Suppressor macrophage (primary cell): ENCODE results near the gene CNEP1R1.

Source experiments
- DNase-seq, 4 experiments: peaks; one replicate each; pipeline ENCODE4 v3.0.0-alpha.2; 2020 to 2022

Gene CNEP1R1

DNA sequence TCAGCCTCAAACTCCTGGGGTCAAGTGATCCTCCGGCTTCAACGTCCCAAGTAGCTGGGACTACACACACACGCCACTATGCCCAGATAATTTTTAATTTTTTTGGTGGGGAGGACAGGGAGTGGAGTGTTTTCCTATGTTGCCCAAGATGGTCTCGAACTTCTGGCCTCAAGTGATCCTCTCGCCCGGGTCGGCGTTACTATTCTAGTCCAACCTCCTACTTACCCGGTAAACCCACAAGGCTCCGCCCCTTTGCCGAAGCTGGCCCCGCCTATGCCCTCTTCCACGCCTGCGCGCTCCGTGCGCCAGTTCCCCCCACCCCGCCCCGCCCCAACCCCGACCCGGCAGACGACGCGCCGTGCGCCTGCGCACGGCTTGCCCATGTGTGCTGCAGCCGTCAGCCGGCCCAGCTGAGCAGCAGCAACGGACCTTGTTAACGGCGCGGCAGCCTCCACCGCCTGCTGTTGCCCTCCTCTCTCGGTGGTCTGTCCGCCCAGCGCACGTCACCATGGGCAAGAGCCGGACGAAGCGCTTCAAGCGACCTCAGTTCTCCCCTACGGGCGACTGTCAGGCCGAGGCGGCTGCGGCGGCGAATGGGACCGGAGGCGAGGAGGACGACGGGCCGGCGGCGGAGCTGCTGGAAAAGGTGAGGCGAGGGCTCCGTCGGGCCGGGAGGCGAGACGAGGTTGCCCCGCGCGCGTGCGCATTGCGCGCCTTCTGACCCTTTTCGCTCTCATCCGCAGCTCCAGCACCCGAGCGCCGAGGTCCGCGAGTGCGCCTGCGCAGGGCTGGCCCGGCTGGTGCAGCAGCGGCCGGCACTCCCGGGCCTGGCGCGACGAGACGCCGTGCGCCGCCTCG, 40.8 kb downstream of the CNEP1R1 start, which contains the start of gene HEATR3:
HEATR3 (plus strand) TSS at position 347 of the 858 bp plus-strand sequence; CDS start at position 509, 162 bp downstream.
- DNase-seq, result peak; percentile 96 to 99 (median 98)

DNA sequence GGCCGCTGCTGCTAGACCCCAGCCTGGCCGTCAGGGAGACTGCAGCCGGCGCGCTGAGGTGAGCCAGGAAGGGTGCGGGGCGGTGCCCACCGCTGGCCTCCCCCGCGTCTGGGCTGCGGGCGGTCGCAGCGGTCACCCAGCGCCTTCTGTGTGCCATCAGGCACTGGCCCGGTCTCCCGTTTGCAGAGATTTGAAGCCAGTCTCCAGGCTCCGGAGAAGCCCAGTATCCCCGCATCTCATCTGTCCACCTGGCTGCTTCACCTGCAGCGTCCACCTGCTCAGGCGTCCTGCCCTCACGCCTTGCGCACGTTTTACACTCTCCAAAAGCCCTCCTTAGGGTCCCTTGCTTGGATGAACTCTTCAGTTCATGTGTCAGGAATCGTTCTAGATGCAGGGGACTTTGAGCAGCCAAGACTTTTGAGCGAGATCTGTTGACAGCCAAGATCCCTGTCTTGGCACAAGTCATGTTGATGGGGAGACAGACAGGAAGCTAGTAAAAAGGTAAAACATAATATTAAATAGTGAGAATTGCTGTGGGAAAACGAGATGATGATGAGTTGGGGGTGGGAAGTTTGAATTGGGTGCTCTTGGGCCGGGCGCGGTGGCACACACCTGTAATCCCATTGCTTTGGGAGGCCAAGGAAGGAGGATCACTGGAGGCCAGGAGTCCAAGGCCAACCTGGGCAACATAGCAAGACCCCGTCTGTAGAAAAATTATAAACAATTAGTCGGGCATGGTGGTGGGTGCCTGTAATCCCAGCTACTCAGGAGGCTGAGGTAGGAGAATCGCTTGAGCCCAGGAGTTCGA, 41.7 kb downstream of the CNEP1R1 start:
- DNase-seq, result no peak

DNA sequence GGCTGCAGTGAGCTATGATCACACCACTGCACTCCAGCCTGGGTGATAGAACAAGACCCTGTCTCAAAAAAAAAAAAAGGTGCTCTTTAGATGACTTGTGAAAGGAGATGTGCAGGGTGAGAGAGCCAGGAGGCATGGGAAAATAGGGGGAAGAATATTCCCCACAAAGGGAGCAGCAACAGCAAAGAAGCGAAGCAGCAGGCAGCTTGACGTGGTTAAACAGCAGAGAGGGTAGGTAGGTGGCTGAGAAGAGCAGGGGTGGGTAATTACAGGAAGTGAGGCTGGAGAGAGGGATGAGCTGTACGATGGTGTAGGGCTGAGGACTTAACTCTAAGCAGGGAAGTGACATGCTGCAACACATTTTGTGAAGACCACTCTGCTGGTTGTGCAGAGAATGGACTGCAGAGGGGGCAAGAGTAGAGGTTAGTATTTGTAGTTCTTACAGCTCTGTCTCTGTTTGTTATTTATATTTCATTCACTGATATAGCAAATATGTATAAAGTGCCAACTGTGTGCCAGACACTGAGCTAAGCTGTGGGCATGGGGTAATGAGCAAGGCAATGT, 42.3 kb downstream of the CNEP1R1 start:
- peak; percentile 64 to 78 (median 71) for DNase-seq

DNA sequence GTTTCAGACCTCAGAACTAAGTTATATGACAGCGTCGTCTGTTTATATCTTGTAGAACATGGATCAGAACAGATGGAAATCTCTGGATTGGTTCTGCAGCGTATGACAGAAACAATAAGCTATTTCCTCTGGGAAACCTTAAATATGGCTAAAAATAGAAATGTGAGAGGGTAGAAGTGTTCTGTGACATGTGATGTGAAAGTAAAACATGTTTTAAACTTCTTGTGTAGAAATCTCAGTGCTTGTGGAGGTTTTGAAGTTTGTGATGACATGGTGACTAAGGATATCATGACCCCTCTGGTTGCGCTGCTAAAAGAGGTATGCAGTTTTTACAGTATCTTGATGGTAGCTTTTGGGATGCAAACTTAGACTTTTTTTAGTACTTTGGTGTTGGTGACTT, 43.5 kb downstream of the CNEP1R1 start:
- peak in 1 of 4 experiments; percentile 42 for DNase-seq

DNA sequence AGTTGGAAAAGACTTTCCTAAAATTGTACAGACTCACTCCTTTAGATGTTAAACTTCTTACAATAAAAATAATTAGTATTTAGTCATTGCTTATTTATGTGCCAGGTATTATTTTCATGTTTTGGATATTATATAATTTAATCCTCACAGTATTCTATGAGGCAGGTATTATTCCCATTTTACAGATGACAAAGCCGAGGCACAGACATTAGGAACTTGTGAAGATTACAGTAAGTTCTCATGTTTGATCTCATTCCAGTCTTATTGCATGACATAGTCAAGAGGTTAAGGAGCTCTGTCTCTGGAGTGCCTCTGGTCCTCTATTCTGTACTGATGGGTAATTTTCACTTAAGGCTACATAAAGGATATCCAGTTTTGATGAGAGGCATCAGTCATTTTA, 44.0 kb downstream of the CNEP1R1 start:
- no peak for DNase-seq

DNA sequence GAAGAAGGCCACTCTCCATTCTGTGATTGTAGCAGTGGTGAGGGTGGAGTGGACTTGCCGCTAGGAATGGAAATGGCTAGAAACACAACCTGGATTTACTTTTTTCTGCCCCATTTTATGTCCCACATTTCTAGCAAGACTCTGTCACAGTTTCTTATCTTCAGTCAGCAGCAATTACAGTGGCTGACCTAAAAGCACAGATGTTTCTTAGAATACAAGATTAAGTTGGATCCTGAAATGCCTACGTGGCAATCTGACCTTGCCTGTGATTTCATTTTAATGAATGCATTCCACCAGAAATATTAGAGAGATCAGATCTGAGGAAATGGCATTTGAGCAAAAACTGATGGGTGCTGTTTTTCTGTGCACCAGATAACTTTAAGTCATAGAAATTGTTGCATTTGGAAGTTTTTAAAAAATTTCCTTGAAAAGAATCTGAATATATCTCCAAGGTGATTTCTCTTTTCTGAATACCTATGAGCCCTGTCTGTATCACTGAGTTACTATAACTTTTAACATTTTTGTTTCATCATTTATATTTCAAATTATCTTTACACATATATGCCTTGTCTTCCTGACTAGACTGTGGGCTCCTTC, 46.1 kb downstream of the CNEP1R1 start:
- no peak for DNase-seq

DNA sequence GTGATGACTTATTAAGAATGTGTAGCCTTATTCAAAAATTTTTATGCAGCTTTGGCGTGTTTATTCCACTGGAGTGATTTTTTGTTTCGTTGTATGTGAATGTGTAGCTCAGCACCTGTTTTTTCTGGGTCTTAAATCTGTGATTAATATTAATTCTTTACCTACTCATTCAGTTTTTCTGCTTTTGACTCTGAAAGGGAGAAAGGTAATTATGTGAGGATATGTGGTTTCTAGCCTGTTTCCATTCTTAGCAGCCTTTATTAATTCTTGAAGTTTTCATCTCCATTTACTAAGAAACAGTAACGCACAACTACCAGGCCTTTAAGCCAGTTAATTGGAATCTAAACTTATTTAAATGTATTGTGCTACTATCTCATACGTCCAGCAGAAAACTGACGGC, 47.7 kb downstream of the CNEP1R1 start:
- DNase-seq, result no peak

DNA sequence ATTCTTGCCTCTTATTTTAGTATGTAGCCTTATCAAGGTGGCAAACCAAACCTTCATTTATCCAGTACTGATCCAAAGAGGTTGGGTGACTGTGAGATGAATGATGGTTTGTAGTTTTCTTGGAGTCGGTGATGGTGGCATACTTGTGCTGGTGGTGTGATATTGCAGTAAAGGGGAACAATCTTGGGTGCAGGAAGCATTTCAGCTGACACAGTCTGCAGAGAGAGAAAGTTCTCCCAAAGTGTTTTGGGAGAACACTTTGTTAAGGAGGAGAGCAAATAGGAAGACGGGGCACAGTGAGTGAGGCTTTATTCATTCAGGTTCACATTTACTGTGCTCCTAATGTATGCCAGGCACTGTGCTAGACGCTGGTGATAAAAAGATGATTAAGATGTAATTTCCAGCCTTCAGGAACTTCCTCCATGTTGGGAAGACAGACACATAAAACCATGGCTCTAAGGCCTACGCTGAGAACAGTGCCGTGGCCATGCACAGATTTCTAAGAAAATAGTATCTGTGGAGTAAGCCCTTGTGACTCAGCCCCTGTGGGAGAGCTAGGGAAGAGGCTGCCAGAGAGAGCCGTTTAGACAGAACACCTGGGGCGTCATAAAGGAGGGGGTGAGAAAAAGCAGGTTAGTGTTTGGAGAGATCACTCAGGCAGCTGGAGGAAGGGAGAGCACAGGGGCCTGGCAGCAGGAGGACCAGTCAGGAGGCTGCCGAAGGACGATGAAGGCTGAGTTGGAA, 54.5 kb downstream of the CNEP1R1 start:
- peak in 3 of 4 experiments; percentile 24 to 55 (median 44) for DNase-seq

DNA sequence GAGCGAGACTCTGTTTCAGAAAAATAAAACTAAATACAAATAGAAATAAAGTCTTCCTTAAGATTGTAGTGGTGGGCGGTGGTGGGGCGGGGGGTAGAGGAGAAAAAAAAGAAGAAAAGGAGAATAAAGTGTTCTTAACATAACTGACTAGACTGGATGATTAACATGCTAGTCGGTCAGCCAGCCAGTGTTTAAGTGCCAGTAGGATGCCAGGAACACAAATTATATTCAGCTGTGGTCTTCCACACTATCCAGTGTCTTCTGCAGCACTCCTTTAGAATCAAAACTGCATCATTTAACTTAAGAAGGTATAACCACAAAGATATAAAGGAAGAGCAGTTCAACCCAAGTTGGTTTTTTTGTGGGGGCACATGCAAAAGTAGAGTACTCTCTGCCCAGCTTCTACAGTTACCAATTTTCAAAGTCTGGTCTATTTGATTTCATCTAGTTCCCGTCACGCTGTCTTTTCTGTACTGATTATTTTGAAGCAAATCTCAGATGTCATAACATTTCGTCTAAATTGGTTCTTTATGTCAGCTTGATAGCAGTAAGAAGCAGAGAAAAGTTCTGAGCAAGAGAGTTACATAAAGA, 56.5 kb downstream of the CNEP1R1 start:
- no peak for DNase-seq

DNA sequence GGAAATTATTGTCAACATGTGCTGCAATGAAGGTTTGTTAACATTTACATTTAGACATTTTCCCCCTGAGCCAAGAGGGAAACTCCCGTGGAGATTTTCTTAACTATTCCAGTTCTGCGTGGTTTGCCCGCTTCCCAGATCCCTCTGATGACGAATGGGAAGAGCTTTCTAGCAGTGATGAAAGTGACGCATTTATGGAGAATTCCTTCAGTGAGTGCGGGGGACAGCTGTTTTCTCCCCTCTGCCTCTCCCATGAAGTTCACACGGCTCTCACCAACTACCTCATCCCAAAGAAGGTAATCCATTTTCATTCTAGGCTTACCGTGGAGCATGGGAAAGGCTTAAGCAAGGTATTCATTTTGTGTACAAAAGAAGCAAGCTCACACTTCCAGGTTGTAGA, 59.0 kb downstream of the CNEP1R1 start:
- DNase-seq, result no peak

DNA sequence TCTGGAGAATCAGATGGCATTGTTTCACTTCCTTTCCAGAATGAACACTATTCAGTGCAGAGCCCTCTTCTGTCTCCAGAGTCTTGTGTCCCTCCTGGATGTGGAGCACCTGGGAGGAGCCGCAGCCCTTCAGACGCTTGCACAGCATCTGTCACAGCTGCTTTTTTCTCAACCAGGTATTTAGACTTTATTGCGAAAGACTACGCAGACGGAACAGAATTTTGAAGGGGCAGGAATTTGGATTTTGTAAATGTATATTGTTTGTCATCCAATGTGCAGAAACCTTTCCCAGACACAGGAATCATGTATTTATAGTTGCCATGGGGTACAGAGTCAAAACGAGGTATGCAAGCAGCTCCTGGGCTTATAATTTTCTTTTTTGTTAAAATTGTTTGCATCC, 61.2 kb downstream of the CNEP1R1 start:
- DNase-seq, result no peak
